ENCODE measurements around the gene CTNNA3.

The CTNNA3 gene

DNA sequence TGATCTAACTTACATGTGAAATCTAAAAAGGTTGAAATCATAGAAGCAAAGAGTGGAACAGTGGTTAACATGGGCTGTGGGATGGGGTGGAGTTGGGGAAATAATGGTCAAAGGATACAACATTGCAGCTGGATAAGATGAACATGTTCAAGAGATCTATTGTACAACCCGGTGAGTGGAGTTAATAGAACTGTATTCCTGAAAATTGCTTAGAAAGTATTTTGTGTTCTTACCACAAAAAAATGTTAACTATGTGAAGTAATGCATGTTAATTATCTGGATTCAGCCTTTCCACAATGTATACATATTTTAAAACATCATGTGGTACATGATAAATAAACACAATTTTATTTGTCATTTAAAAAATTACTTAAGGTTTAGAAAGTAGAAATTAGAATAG lies 1041.1 kb downstream of the CTNNA3 start:
- TF ChIP-seq, protein P1, sequence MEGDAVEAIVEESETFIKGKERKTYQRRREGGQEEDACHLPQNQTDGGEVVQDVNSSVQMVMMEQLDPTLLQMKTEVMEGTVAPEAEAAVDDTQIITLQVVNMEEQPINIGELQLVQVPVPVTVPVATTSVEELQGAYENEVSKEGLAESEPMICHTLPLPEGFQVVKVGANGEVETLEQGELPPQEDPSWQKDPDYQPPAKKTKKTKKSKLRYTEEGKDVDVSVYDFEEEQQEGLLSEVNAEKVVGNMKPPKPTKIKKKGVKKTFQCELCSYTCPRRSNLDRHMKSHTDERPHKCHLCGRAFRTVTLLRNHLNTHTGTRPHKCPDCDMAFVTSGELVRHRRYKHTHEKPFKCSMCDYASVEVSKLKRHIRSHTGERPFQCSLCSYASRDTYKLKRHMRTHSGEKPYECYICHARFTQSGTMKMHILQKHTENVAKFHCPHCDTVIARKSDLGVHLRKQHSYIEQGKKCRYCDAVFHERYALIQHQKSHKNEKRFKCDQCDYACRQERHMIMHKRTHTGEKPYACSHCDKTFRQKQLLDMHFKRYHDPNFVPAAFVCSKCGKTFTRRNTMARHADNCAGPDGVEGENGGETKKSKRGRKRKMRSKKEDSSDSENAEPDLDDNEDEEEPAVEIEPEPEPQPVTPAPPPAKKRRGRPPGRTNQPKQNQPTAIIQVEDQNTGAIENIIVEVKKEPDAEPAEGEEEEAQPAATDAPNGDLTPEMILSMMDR (IDR thresholded peaks at IDR 0.05), result no peak

DNA sequence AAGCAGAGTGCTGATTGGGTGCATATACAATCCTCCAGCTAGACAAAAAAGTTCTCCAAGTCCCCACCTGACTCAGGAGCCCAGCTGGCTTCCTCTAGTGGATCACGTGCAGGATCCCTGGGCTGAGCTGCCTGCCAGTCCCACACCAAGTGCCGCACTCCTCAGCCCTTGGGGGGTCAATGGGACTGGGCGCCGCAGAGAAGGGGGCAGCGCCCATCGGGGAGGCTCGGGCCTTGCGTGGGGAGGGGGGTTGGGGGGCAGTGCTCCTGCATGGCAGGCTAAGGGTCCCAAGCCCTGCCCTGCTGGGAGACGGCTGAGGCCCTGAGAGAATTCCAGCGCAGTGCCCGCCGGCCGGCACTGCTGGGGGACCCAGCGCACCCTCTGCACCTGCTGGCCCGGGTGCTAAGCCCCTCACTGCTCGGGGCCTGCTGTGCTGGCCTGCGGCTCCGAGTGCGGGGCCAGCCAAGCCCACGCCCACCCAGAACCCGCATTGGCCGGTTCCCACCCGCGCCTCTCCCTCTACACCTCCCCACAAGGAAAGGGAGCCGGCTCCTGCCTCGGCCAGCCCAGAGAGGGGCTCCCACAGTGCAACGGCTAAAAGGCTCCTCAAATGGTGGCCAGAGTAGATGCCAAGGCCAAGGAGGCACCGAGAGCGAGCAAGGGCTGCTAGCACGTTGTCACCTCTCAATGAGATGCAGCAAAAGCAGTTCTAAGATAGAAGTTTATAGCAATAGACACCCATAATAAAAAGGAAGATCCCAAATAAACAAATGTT lies 1044.5 kb downstream of the CTNNA3 start:
- TF ChIP-seq, protein P1 (IDR thresholded peaks at IDR 0.05), result no peak

DNA sequence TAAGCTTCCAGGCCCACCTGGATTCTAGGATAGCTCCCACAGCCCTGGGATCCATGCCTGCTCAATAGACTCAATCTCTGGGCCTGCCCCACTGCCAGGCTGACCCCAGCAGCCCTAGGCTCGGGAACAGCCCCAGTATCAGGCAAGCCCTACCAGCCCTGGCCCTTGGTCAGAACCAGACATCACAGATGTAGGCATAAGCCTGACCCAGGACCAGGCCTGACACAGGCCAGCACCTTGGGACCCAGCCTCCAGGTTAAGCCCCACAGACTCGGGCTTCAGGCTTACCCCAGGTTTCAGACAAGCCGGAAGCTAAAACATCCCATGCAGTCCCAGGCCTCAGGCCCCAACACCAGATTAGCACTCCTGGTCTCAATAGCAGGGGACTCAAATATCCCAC lies 1046.4 kb downstream of the CTNNA3 start:
- TF ChIP-seq, protein P1 (IDR thresholded peaks at IDR 0.05), result no peak

DNA sequence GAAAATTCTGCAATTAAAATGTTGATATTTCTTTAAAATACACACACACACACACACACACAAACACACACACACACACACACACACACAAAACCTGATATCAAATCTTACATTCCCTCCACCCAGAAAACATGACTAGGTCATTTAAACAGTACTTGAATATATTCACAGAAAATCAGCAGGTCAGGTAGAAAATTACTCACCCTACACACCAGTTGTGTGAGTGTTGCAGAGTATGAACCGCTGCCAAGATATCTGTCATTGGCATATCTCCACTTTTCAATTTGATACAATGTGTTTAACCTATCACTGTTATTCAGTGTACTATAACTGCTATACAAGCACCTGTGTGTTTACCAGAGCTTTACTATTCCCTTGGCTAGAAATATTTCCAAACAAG lies 1053.8 kb downstream of the CTNNA3 start:
- TF ChIP-seq, protein P1 (IDR thresholded peaks at IDR 0.05), result no peak

DNA sequence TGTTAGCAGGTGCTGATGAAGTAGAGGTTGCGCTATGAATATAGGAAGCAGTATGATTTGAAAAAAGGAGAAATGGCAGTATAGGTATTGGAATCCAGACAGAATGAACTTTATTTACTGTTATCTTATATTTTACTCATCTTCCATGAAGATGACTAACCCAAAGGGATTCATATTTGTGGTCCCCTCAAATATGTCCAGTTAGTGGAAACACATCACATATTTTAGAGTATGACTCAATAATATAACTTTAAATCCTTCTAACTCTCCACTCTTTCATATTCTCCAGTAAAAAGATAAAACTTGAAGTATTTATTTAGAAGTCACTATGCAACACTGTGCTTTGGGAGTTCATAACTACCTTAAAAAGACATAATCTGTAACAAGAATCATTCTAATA lies 1056.6 kb downstream of the CTNNA3 start:
- TF ChIP-seq, protein P1 (IDR thresholded peaks at IDR 0.05), result no peak

DNA sequence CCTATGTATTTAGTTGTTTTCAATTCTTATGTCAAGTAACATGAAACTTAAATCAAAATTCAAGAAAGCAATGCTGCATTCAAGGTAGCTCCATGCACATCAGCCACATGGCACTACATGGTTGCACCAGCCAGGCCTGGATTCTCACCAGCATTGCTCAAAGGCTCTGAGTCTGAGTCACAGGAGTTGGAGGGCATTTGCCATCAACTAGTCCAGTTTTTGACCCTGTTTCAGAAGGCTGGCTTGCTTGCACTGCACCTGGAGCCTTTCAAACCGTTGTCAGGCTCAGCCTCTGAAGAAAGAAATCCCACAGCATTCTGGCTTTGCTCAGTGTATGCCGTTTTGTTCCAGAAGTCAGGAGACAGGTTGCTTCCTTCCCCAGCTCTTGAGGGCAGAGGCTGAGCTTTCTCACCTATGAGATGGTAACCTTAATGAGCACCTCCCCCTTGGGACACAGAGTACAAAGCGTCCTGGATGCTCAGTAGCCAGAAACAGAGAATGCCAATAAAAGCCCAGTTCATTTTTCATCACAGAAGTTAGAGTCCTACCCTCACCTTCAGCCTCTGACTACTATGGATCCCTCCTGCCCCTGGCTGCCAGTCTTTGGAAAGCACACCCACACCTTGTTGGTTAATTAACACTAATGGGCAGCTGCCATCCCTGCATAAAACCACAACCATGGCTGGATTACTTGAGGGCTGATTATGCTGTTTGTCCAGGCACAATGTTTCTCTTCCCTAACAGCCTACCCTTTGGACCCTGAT lies 1058.5 kb downstream of the CTNNA3 start:
- TF ChIP-seq, protein P1 (IDR thresholded peaks at IDR 0.05), result no peak

DNA sequence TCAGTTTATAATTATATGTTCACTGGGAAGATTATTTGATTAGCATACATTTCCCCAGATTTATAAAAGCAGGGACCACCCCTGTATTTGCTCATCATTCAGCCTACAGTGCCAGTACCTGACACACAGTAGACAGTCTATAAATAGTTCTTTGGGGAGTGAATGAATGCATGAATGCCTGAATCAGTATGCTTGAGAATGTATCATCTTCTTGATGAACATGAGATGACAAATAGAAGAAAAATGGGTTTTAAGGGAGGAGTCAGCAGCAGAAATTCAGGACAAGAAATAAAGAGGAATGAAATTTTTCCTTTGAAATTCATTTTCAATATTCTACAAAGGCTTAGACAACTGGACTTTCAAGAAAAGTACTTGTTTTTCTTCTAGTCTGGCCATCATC lies 1066.0 kb downstream of the CTNNA3 start:
- TF ChIP-seq, protein P1 (IDR thresholded peaks at IDR 0.05), result no peak

Measured in LNCAP (cell line).